Ascending aorta (tissue), 2 donors: Measurements from ENCODE around the gene R3HDML. TPM values are rescaled to one million over a fixed set of nuclear protein-coding genes. Genes with fewer than 3 reads are reported as not detected.

Experiments used
- DNase-seq, 2 donors: peaks; one replicate each; pipeline ENCODE4 v3.0.0-alpha.2; 2019; ENCODE audit warnings: low spot score in 2 of 2
- H3K27ac ChIP-seq, 2 donors: fragments of 200-600 bp; sonication (generic); one replicate each; pipeline ENCODE4 v1.5.1; 2016 to 2017; ENCODE audit warnings: mild to moderate bottlenecking in 1 of 2
- H3K27me3 ChIP-seq: fragments of 200-600 bp; sonication (generic); one replicate; pipeline ENCODE4 v1.5.1; 2017
- H3K36me3 ChIP-seq, 2 donors: fragments of 200-600 bp; sonication (generic); one replicate each; pipeline ENCODE4 v1.5.1; 2016
- H3K4me1 ChIP-seq, 2 donors: fragments of 200-600 bp; sonication (generic); one replicate each; pipeline ENCODE4 v1.5.1; 2016 to 2017; ENCODE audit warnings: mild to moderate bottlenecking in 1 of 2
- H3K4me3 ChIP-seq, 2 donors: fragments of 200-600 bp; sonication (generic); one replicate each; pipeline ENCODE4 v1.5.1; 2016 to 2017; ENCODE audit warnings: mild to moderate bottlenecking in 1 of 2
- H3K9me3 ChIP-seq, 2 donors: fragments of 200-600 bp; sonication (generic); one replicate each; pipeline ENCODE4 v1.5.1; 2016
- intact Hi-C: fragments of 100-400 bp; cut with DNase I; formaldehyde crosslinking; loops from one replicate; pipeline ENCODE4 v1.15.1; 2023
- total RNA-seq: library from RNA; depleted of rRNA; stranded (reverse); fragments of >200 nt; gene quantifications from one replicate; pipeline ENCODE4 v1.1.0, GENCODE V29; 2016
- TF ChIP-seq, protein P1 (sequence below), 3 experiments: fragments of 200-600 bp in 2 of 3; fragments of 450-650 bp in 1 of 3; sonication (generic) in 2 of 3; IDR thresholded peaks; one replicate each; pipeline ENCODE4 v1.5.1; 2016 to 2019; ENCODE audit warnings: antibody characterized with exemption in 3 of 3, mild to moderate bottlenecking in 1 of 3, moderate library complexity in 1 of 3

Gene R3HDML
- total RNA-seq, 1 donor from 2014 or later = not detected

DNA sequence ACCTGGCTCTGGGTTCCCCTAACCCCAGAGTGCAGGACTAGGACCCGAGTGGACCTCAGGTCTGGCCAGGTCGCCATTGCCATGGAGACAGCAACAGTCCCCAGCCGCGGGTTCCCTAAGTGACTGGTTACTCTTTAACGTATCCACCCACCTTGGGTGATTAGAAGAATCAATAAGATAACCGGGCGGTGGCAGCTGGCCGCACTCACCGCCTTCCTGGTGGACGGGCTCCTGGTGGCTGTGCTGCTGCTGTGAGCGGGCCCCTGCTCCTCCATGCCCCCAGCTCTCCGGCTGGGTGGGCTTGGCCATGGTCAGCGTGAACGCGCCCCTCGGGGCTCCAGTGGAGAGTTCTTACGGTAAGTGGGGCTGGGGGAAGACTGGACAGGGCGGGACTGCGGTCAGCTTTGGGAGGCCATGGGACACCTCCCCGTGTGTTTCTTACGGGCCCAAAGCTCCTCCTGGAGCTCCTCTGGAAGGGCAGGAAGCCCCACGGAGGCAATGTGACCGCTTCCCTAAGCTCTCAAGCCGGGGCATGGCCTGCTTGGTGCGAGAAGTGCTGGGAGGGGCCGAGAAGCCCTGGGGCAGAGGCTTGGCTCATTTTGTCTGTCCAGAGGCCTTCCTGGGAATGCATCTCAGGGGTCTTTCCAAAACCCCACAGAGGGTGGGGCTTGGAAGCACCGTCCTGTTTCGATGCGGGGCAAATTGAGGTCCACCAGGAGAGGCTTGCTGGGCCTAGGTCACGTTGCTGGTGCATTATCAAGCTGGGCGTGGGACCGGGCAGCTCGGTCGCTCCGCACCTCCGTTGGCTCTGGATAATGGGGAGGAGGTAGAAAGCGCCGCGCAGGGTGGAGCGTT lies 18.9 kb downstream of the R3HDML start, which contains the start of gene HNF4A:
HNF4A (plus strand) TSS at position 202 of the 855 bp plus-strand sequence; CDS start at position 308, 106 bp downstream.
- Histone ChIP-seq H3K27me3 (no peaks in the 10 kb centered on the region), H3K27ac (no peak within 1 kb of the TSS), H3K36me3 (no peaks in the 10 kb centered on the region), H3K9me3 (no peaks in the 10 kb centered on the region), H3K4me1 (no peaks in the 10 kb centered on the region), H3K4me3 (no peak within 1 kb of the TSS)
- TF ChIP-seq, protein P1, sequence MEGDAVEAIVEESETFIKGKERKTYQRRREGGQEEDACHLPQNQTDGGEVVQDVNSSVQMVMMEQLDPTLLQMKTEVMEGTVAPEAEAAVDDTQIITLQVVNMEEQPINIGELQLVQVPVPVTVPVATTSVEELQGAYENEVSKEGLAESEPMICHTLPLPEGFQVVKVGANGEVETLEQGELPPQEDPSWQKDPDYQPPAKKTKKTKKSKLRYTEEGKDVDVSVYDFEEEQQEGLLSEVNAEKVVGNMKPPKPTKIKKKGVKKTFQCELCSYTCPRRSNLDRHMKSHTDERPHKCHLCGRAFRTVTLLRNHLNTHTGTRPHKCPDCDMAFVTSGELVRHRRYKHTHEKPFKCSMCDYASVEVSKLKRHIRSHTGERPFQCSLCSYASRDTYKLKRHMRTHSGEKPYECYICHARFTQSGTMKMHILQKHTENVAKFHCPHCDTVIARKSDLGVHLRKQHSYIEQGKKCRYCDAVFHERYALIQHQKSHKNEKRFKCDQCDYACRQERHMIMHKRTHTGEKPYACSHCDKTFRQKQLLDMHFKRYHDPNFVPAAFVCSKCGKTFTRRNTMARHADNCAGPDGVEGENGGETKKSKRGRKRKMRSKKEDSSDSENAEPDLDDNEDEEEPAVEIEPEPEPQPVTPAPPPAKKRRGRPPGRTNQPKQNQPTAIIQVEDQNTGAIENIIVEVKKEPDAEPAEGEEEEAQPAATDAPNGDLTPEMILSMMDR (IDR thresholded peaks at IDR 0.05) = no peak
- DNase-seq = no peak
- intact Hi-C loops = no loop called here

DNA sequence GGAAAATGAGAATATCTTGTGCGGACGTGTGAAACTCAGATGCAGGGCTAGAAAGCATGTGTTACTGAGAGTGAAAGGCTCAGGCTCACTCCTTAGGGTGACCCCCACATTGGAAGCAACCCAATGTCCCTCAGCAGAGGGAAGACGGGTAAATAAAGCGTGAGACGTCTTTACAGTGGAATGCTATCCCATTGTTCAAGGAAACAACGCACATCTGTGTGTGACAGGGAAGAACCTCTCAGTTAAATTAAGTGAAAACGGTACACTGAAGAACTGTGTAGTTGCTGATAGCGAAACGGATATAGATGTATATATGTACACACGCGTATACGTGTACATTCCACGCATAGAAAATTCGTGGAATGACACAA lies 19.5 kb downstream of the R3HDML start:
- no peak overlapping the region for H3K4me3 ChIP-seq

DNA sequence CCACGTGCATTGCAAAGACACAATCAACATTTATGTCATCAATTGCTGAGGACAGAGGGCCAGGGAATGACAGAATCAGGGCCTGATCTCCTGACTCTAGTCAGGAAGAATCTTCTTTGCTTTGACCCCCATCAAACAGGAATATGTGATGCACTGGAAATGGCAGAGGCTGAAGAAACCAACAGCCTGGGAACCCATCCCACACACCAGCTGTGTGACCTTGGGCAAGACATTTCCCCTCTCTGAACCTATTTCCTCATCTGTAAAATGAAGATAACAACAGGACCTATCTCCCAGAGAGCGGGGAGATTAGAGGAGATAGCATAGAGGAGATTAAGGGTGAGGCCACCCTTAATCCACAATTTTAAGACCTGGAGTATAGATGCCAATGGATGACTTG lies 20.2 kb downstream of the R3HDML start:
- DNase-seq = no peak
- Histone ChIP-seq H3K36me3 (no peaks in the 10 kb centered on the region), H3K27me3 (no peaks in the 10 kb centered on the region), H3K4me1 (no peaks in the 10 kb centered on the region), H3K9me3 (no peaks in the 10 kb centered on the region), H3K4me3 (no peak overlapping the region), H3K27ac (no peak overlapping the region)
- TF ChIP-seq, protein P1 (IDR thresholded peaks at IDR 0.05) = no peak
- intact Hi-C loops = no loop called here

More for the DNA sequence above, 19.5 kb downstream of the R3HDML start:
- DNase-seq = no peak
- no peaks in the 10 kb centered on the region for H3K4me1 ChIP-seq
- TF ChIP-seq, protein P1 (IDR thresholded peaks at IDR 0.05) = no peak
- H3K27me3 ChIP-seq = no peaks in the 10 kb centered on the region
- H3K9me3 ChIP-seq = no peaks in the 10 kb centered on the region
- intact Hi-C loops = no loop called here
- no peak overlapping the region for H3K27ac ChIP-seq
- no peaks in the 10 kb centered on the region for H3K36me3 ChIP-seq

DNA sequence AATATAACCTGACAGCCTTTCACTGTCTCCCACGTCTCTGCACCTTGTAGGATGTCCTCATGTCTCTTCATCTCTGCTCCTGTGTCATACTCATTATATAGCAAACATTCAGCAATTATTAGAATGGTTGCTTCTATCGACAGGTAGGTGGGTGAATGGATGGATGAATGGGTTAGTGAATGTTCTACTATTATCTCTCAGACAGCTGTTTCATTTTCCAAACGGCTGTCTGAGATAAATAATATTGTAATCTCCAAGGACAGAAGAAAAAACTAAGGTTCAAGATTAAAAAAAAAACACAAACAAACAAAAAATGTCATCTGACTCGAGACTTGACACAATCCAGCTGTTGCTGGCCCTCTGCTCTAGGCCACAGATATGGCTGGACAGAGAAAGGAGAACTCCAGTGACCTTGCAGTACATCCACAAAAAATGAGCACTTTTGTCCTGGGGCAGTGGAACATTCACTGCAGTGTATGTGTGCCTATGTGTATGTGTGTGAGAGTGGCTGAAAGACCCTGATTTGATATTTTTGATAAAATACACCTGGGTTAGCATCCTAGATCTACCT lies 20.8 kb downstream of the R3HDML start:
- TF ChIP-seq, protein P1 (IDR thresholded peaks at IDR 0.05) = no peak
- H3K27ac ChIP-seq = no peak overlapping the region
- no peaks in the 10 kb centered on the region for H3K27me3 ChIP-seq
- H3K36me3 ChIP-seq = no peaks in the 10 kb centered on the region
- intact Hi-C loops = no loop called here
- no peaks in the 10 kb centered on the region for H3K9me3 ChIP-seq
- H3K4me1 ChIP-seq = no peaks in the 10 kb centered on the region
- DNase-seq = no peak
- no peak overlapping the region for H3K4me3 ChIP-seq

DNA sequence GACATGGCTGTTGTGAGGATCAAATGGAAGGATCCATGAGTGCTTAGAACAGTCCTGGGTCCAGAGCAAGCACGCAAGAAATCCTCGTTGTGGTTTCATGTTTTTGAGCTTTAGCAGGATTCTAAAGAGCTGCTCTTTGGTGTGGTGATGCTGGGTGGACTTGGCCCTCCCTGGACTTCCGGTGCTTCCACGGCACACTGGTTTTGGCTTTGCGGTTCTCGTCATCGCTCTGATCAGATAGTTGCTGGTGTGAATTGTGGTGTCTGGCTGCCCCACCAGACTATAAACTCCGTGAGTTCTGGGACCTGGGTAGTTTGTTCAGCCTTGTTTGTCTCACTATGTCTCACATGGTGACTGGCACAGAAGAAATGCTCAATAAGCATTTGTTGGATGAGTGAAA lies 21.9 kb downstream of the R3HDML start:
- TF ChIP-seq, protein P1 (IDR thresholded peaks at IDR 0.05) = no peak
- Histone ChIP-seq H3K36me3 (no peaks in the 10 kb centered on the region), H3K27me3 (no peaks in the 10 kb centered on the region), H3K4me1 (no peaks in the 10 kb centered on the region), H3K4me3 (no peak overlapping the region), H3K9me3 (no peaks in the 10 kb centered on the region), H3K27ac (no peak overlapping the region)
- no peak for DNase-seq
- intact Hi-C loops = no loop called here
